Smooth muscle cell of trachea (primary cell): ENCODE data around the gene TMED4. TPM values are rescaled to one million over a fixed set of nuclear protein-coding genes. Genes with fewer than 3 reads are reported as not detected.

ENCODE experiments used
- total RNA-seq: library from RNA; depleted of rRNA; stranded (reverse); fragments of >200 nt; gene quantifications from 2 replicates; pipeline ENCODE4 v1.2.1, GENCODE V29; 2014

The TMED4 gene
- 97.9 and 120 TPM in 2 replicates for total RNA-seq

GRCh38 chr7:44581879-44582603 is at the start of gene TMED4:
TSS of gene TMED4 (minus strand) at chr7:44582231. CDS start at chr7:44582206, 25 bp downstream.

GRCh38 chr7:44606341-44607140 is 24.5 kb upstream of the TMED4 start, which contains the start of gene OGDH:
TSS of gene OGDH (plus strand) at chr7:44606627. CDS start at chr7:44624344, 17,717 bp downstream.

GRCh38 chr7:44573464-44574286 is 8.4 kb downstream of the TMED4 start, which contains the start of gene DDX56:
TSS of gene DDX56 (minus strand) at chr7:44573908. CDS start at chr7:44573895, 13 bp downstream.

GRCh38 chr7:44541028-44541869 is 40.8 kb downstream of the TMED4 start, which contains the start of gene NPC1L1:
TSS of gene NPC1L1 (minus strand) at chr7:44541330. CDS start at chr7:44541259, 71 bp downstream.

Other genes with a start within 250 kb of the TMED4 start
- gene NUDCD3, start 91.6 kb downstream of the TMED4 start, total RNA-seq: 87.0 and 95.8 TPM in 2 replicates
- 0.15 and 0.17 TPM in 2 replicates for gene NPC1L1, start 40.9 kb downstream of the TMED4 start, total RNA-seq
- gene DDX56, start 8.3 kb downstream of the TMED4 start, total RNA-seq: 43.6 and 57.7 TPM in 2 replicates
- gene OGDH, start 24.4 kb upstream of the TMED4 start, total RNA-seq: 79.6 and 110 TPM in 2 replicates
- 11.2 and 13.5 TPM in 2 replicates for gene ZMIZ2, start 166.6 kb upstream of the TMED4 start, total RNA-seq
- 1,977 and 3,680 TPM in 2 replicates for gene PPIA, start 214.4 kb upstream of the TMED4 start, total RNA-seq